ENCODE data around the gene ALPK1. TPM values are rescaled to one million over a fixed set of nuclear protein-coding genes. Genes with fewer than 3 reads are reported as not detected.

Gene ALPK1
- polyA plus RNA-seq, 1 of the 3 experiments (the other 2 are of a cell fraction), result 2.8 TPM

- no peaks in the 10 kb centered on the region for H3K27me3 ChIP-seq (ENCODE audit: insufficient read depth)
Observed at GRCh38 chr4:112251019-112251643, 46.0 kb upstream of the ALPK1 start.

GRCh38 chr4:112252234-112252633, 44.9 kb upstream of the ALPK1 start:
- Histone ChIP-seq H3K9me2 (no peaks in the 10 kb centered on the region), H3K27me3 (ENCODE audit: insufficient read depth) (no peaks in the 10 kb centered on the region), H4K20me1 (ENCODE audit: insufficient read depth) (no peaks in the 10 kb centered on the region), H3K9me3 (no peaks in the 10 kb centered on the region), H3K36me3 (replicated peaks in 1 of 2; ENCODE audit: control insufficient read depth in 1 of 2, insufficient read depth in 2 of 2, low read length in 1 of 2) (peaks cover 11 to 12% of the 10 kb centered on the region in 2 experiments), H3K9ac (no peak overlapping the region), H3K4me3 (ENCODE audit: low read depth in 2 of 2, low read length in 1 of 2) (no peak overlapping the region), H3K79me2 (ENCODE audit: insufficient read depth) (no peaks in the 10 kb centered on the region), H3K27ac (ENCODE audit: low read depth in 2 of 2, low read length in 1 of 2) (no peak overlapping the region), H2AFZ (ENCODE audit: low read depth) (no peak overlapping the region), H3K4me1 (ENCODE audit: control insufficient read depth in 1 of 2, insufficient read depth in 2 of 2, low read depth in 1 of 2, low read length in 1 of 2) (peaks cover 0 to 5% of the 10 kb centered on the region in 2 experiments; a peak in 2 of 4 replicates), H3K4me2 (no peak overlapping the region), H3F3A (replicated peaks; ENCODE audit: insufficient read depth) (no peaks in the 10 kb centered on the region)
- WGBS (ENCODE audit: low lambda C conversion rate), result 94% methylated on average over 1 of the region's 1 CpG
- ChIA-PET POLR2A (no interaction called here), CTCF (interaction anchor here (1.9 to 3.0 kb wide), 3 partner anchors 9 to 153 kb away, joined by 5 to 12 read pairs (median 8); no protein-coding TSS in a partner anchor)
- DNase-seq, result no peak
- no peak for TF ChIP-seq TEAD4 (IDR thresholded peaks at IDR 0.05; ENCODE audit: borderline replicate concordance, insufficient read depth)
- TF ChIP-seq NRF1 (IDR thresholded peaks at IDR 0.05; ENCODE audit: low read depth, low read length), result no peak
- TF ChIP-seq RAD21 (IDR thresholded peaks at IDR 0.05; ENCODE audit: low read length), result no peak
- no peak for TF ChIP-seq RXRA (IDR thresholded peaks at IDR 0.05; ENCODE audit: borderline replicate concordance, low read depth)
- no peak for TF ChIP-seq PBX3 (IDR thresholded peaks at IDR 0.05)
- no peak for TF ChIP-seq ELF1 (IDR thresholded peaks at IDR 0.05)
- TF ChIP-seq USF1 (IDR thresholded peaks at IDR 0.05; ENCODE audit: borderline replicate concordance, low read depth), result no peak
- TF ChIP-seq FOXM1 (IDR thresholded peaks at IDR 0.05; ENCODE audit: low read depth), result no peak
- no peak for TF ChIP-seq EP300 (IDR thresholded peaks at IDR 0.05; ENCODE audit: borderline replicate concordance in 1 of 2, low read depth in 1 of 2, low read length in 1 of 2)
- TF ChIP-seq EZH2phosphoT487 (IDR thresholded peaks at IDR 0.05; ENCODE audit: borderline replicate concordance, low read depth), result no peak
- TF ChIP-seq ZBTB33 (IDR thresholded peaks at IDR 0.05; ENCODE audit: borderline replicate concordance, low read depth), result no peak
- TF ChIP-seq GATA2 (CRISPR knock-in tag; IDR thresholded peaks at IDR 0.05), result no peak

More at GRCh38 chr4:112251019-112251643, 46.0 kb upstream of the ALPK1 start:
- H3K4me3 ChIP-seq (ENCODE audit: low read depth in 2 of 2, low read length in 1 of 2), result no peak overlapping the region
- H3K9ac ChIP-seq, result no peak overlapping the region
- peaks cover 0 to 5% of the 10 kb centered on the region in 2 experiments; a peak in 2 of 4 replicates for H3K4me1 ChIP-seq (ENCODE audit: control insufficient read depth in 1 of 2, insufficient read depth in 2 of 2, low read depth in 1 of 2, low read length in 1 of 2)
- H3K9me2 ChIP-seq, result no peaks in the 10 kb centered on the region
- CTCF ChIA-PET, result interaction anchor here (1.7 to 3.0 kb wide), 5 partner anchors 10 to 152 kb away, joined by 5 to 12 read pairs (median 8); partner anchors contain the start of gene AP1AR
- H3K79me2 ChIP-seq (ENCODE audit: insufficient read depth), result peaks cover 5% of the 10 kb centered on the region; the same call in 1 of the 2 replicates
- no peak for TF ChIP-seq EZH2phosphoT487 (IDR thresholded peaks at IDR 0.05; ENCODE audit: borderline replicate concordance, low read depth)
- TF ChIP-seq IRF3 (IDR thresholded peaks at IDR 0.05; ENCODE audit: low read depth, low read length), result no peak
- TF ChIP-seq MAX (IDR thresholded peaks at IDR 0.05; ENCODE audit: low read depth), result no peak
- TF ChIP-seq MXI1 (IDR thresholded peaks at IDR 0.05; ENCODE audit: low read depth, low read length), result no peak
- no peak for TF ChIP-seq ELF1 (IDR thresholded peaks at IDR 0.05)
- no peak for TF ChIP-seq CHD2 (IDR thresholded peaks at IDR 0.05; ENCODE audit: low read length, partially characterized antibody)
- no peak for TF ChIP-seq PBX3 (IDR thresholded peaks at IDR 0.05)
- no peak for TF ChIP-seq YY1 (IDR thresholded peaks at IDR 0.05; ENCODE audit: low read depth)
- TF ChIP-seq FOSL2 (IDR thresholded peaks at IDR 0.05; ENCODE audit: borderline replicate concordance, low read depth), result no peak
- POLR2A ChIA-PET, result no interaction called here
- 98% methylated on average over 3 of the region's 3 CpGs for WGBS (ENCODE audit: low lambda C conversion rate)
- no peaks in the 10 kb centered on the region for H4K20me1 ChIP-seq (ENCODE audit: insufficient read depth)
- H2AFZ ChIP-seq (ENCODE audit: low read depth), result no peak overlapping the region
- H3F3A ChIP-seq (replicated peaks; ENCODE audit: insufficient read depth), result no peaks in the 10 kb centered on the region
- H3K36me3 ChIP-seq (replicated peaks in 1 of 2; ENCODE audit: control insufficient read depth in 1 of 2, insufficient read depth in 2 of 2, low read length in 1 of 2), result peaks cover 6 to 7% of the 10 kb centered on the region in 2 experiments
- no peak for DNase-seq
- no peak overlapping the region for H3K4me2 ChIP-seq
- H3K27ac ChIP-seq (ENCODE audit: low read depth in 2 of 2, low read length in 1 of 2), result no peak overlapping the region
- H3K9me3 ChIP-seq, result no peaks in the 10 kb centered on the region
